ENCODE results near the gene RUSC2. TPM values are rescaled to one million over a fixed set of nuclear protein-coding genes. Genes with fewer than 3 reads are reported as not detected.

The RUSC2 gene
- total RNA-seq, 1 experiment from 2014 or later = 19.4 TPM

GRCh38 chr9:35470340-35470739, 19.6 kb upstream of the RUSC2 start:
- CTCF ChIA-PET = no interaction called here
- BruUV-seq (replicated peaks) = no TSS peak
- Histone ChIP-seq H3K27me3 (replicated peaks; ENCODE audit: insufficient read depth, low read depth, low read length, poor library complexity) (no peaks in the 10 kb centered on the region), H3K36me3 (ENCODE audit: insufficient read depth, low read length, poor library complexity, severe bottlenecking) (no peaks in the 10 kb centered on the region), H3K4me3 (ENCODE audit: low read depth, low read length, poor library complexity, severe bottlenecking) (no peak overlapping the region), H3K9me3 (ENCODE audit: low read depth, low read length, poor library complexity, severe bottlenecking) (no peaks in the 10 kb centered on the region), H3K4me1 (ENCODE audit: insufficient read depth, low read length, poor library complexity, severe bottlenecking) (peaks cover 4% of the 10 kb centered on the region), H3K27ac (ENCODE audit: low read depth, low read length, poor library complexity, severe bottlenecking) (no peak overlapping the region)
- intact Hi-C loops (cut with micrococcal nuclease; ENCODE audit: unreplicated experiment) = no loop called here
- DNase-seq (ENCODE audit: low spot score) = no peak
- POLR2A ChIA-PET (ENCODE audit: low non-redundant PET) = no interaction called here
- TF ChIP-seq EZH2 (IDR thresholded peaks at IDR 0.05; ENCODE audit: borderline replicate concordance, low read depth, low read length, poor library complexity, severe bottlenecking) = no peak

- TF ChIP-seq CTCF (conservative IDR thresholded peaks at IDR 0.05; ENCODE audit: low read depth, low read length) (no peak), EZH2 (IDR thresholded peaks at IDR 0.05; ENCODE audit: borderline replicate concordance, low read depth, low read length, poor library complexity, severe bottlenecking) (no peak)
- CTCF ChIA-PET = no interaction called here
- Histone ChIP-seq H3K4me1 (ENCODE audit: insufficient read depth, low read length, poor library complexity, severe bottlenecking) (no peaks in the 10 kb centered on the region), H3K36me3 (ENCODE audit: insufficient read depth, low read length, poor library complexity, severe bottlenecking) (no peaks in the 10 kb centered on the region), H3K9me3 (ENCODE audit: low read depth, low read length, poor library complexity, severe bottlenecking) (no peaks in the 10 kb centered on the region), H3K27ac (ENCODE audit: low read depth, low read length, poor library complexity, severe bottlenecking) (no peak overlapping the region), H3K27me3 (replicated peaks; ENCODE audit: insufficient read depth, low read depth, low read length, poor library complexity) (no peaks in the 10 kb centered on the region), H3K4me3 (ENCODE audit: low read depth, low read length, poor library complexity, severe bottlenecking) (no peak overlapping the region)
- intact Hi-C loops (cut with micrococcal nuclease; ENCODE audit: unreplicated experiment) = no loop called here
- BruUV-seq (replicated peaks) = no TSS peak
- POLR2A ChIA-PET (ENCODE audit: low non-redundant PET) = no interaction called here
- no peak for DNase-seq (ENCODE audit: low spot score)
These were observed 19.0 kb upstream of the RUSC2 start for GRCh38 chr9:35470894-35471293.

- Histone ChIP-seq H3K27me3 (replicated peaks; ENCODE audit: insufficient read depth, low read depth, low read length, poor library complexity) (no peaks in the 10 kb centered on the region), H3K4me1 (ENCODE audit: insufficient read depth, low read length, poor library complexity, severe bottlenecking) (no peaks in the 10 kb centered on the region), H3K9me3 (ENCODE audit: low read depth, low read length, poor library complexity, severe bottlenecking) (no peaks in the 10 kb centered on the region), H3K4me3 (ENCODE audit: low read depth, low read length, poor library complexity, severe bottlenecking) (no peak overlapping the region), H3K36me3 (ENCODE audit: insufficient read depth, low read length, poor library complexity, severe bottlenecking) (no peaks in the 10 kb centered on the region), H3K27ac (ENCODE audit: low read depth, low read length, poor library complexity, severe bottlenecking) (no peak overlapping the region)
- TF ChIP-seq EZH2 (IDR thresholded peaks at IDR 0.05; ENCODE audit: borderline replicate concordance, low read depth, low read length, poor library complexity, severe bottlenecking) (no peak), CTCF (conservative IDR thresholded peaks at IDR 0.05; ENCODE audit: low read depth, low read length) (no peak)
- no peak for DNase-seq (ENCODE audit: low spot score)
- no TSS peak for BruUV-seq (replicated peaks)
- CTCF ChIA-PET = interaction anchor here (0.5 to 2.0 kb wide), 3 partner anchors 35 to 361 kb away, joined by 3 to 10 read pairs (median 5); partner anchors contain the start of gene ATOSB
- POLR2A ChIA-PET (ENCODE audit: low non-redundant PET) = interaction anchor here (0.5 kb wide), 1 partner anchor 344 kb away, joined by 4 read pairs; no protein-coding TSS in a partner anchor
- intact Hi-C loops (cut with micrococcal nuclease; ENCODE audit: unreplicated experiment) = loop anchor here (5.0 kb wide), 2 partner anchors 49 to 579 kb away; a partner anchor contains a TSS
These were observed 13.3 kb upstream of the RUSC2 start for GRCh38 chr9:35476596-35476995.
